Adrenal gland (tissue), 12 donors: Measurements from ENCODE around the gene PLA2R1. TPM values are rescaled to one million over a fixed set of nuclear protein-coding genes. Genes with fewer than 3 reads are reported as not detected.

Experiments used
- DNase-seq, 7 donors: peaks; one replicate each; pipeline ENCODE4 v3.0.0-alpha.2; 2019 to 2020
- H3K27ac ChIP-seq, 5 donors: fragments of 200-600 bp; sonication (generic) in 4 of 5; 1 replicate in 3 of 5; 2 replicates in 2 of 5; pipeline versions ENCODE4 v1.5.1 to v1.8.0; 2016 to 2020; ENCODE audit warnings: mild to moderate bottlenecking in 1 of 5
- H3K27me3 ChIP-seq: fragments of 200-600 bp; 2 replicates; pipeline ENCODE4 v1.8.0; 2021
- H3K36me3 ChIP-seq, 2 donors: fragments of 200-600 bp; replicated peaks in 1 of 2; 1 replicate in 1 of 2; 2 replicates in 1 of 2; pipeline versions ENCODE4 v1.5.1 to v1.8.0; 2018 to 2022
- H3K4me1 ChIP-seq, 2 donors: fragments of 200-600 bp; replicated peaks in 1 of 2; 1 replicate in 1 of 2; 2 replicates in 1 of 2; pipeline versions ENCODE4 v1.5.1 to v1.8.0; 2018 to 2021
- H3K4me3 ChIP-seq, 4 donors: fragments of 200-600 bp; sonication (generic) in 3 of 4; one replicate each; pipeline ENCODE4 v1.5.1; 2016 to 2018
- H3K9me3 ChIP-seq, 3 donors: fragments of 200-600 bp; sonication (generic) in 1 of 3; replicated peaks in 1 of 3; 1 replicate in 2 of 3; 2 replicates in 1 of 3; pipeline versions ENCODE4 v1.5.1 to v1.8.0; 2016 to 2021
- CTCF ChIP-seq, 6 experiments: fragments of 450-650 bp in 4 of 6; fragments of 200-600 bp in 2 of 6; sonication (generic) in 1 of 6; IDR thresholded peaks; 1 replicate in 5 of 6; 2 replicates in 1 of 6; pipeline versions ENCODE4 v1.5.1 to v1.8.0; 2016 to 2021; ENCODE audit warnings: antibody characterized with exemption in 6 of 6, mild to moderate bottlenecking in 2 of 6, moderate library complexity in 1 of 6
- POLR2A ChIP-seq, 2 donors: fragments of 450-650 bp; IDR thresholded peaks; one replicate each; pipeline ENCODE4 v1.6.1; 2017; ENCODE audit warnings: antibody characterized with exemption in 2 of 2, mild to moderate bottlenecking in 2 of 2, moderate library complexity in 1 of 2
- WGBS, 4 donors: extraction: QIAGEN DNeasy Blood & Tissue Kit in 2 of 4; methylation state at CpG; one replicate each; pipeline versions ENCODE4 v1.1.5 to v1.1.7; 2013 to 2017; 5-methylcytosine and 5-hydroxymethylcytosine counted together
- intact Hi-C, 2 donors: fragments of 100-400 bp; cut with DNase I; formaldehyde crosslinking; loops; one replicate each; pipeline versions ENCODE4 v1.14.1 to v1.15.0; 2022 to 2023
- polyA plus RNA-seq, 3 donors: library from polyadenylated mRNA; stranded (reverse); fragments of 200-250 nt in 2 of 3; fragments of 350-450 nt in 1 of 3; fragmentation: Illumina TruSeq in 1 of 3; extraction: RNeasy Lipid Tissue Mini Kit (QIAGEN cat#74804) in 1 of 3; gene quantifications; one replicate each; pipeline ENCODE4 v1.2.3, GENCODE V29; 2013 to 2014
- total RNA-seq, 9 donors: library from RNA; depleted of rRNA in 4 of 9; stranded (reverse); fragments of >200 nt in 4 of 9; fragments of 120-200 nt in 1 of 9; fragmentation: NEBNext Ultra II Directional in 1 of 9; extraction: Animal tissue kit (Norgen Biotek cat#: 25700) in 1 of 9; gene quantifications; one replicate each; pipeline versions ENCODE4 v1.1.0 to v1.2.4, GENCODE V29; 2013 to 2023
- donor health status: healthy with polysubstance abuse.
- donor health status: Bipolar disorder and iron deficiency.
- donor health status: DM: yes; HTN: yes; CAD: no.
- donor health status: DM: no; HTN: no; CAD: no.
- donor health status: DM: no; HTN: no; CAD: no.
- donor health status: DM: yes; HTN: yes; CAD: no.

Gene PLA2R1
- total and polyA plus RNA-seq, 12 donors, result 2.9 to 11.6 (median 7.1) TPM

DNA sequence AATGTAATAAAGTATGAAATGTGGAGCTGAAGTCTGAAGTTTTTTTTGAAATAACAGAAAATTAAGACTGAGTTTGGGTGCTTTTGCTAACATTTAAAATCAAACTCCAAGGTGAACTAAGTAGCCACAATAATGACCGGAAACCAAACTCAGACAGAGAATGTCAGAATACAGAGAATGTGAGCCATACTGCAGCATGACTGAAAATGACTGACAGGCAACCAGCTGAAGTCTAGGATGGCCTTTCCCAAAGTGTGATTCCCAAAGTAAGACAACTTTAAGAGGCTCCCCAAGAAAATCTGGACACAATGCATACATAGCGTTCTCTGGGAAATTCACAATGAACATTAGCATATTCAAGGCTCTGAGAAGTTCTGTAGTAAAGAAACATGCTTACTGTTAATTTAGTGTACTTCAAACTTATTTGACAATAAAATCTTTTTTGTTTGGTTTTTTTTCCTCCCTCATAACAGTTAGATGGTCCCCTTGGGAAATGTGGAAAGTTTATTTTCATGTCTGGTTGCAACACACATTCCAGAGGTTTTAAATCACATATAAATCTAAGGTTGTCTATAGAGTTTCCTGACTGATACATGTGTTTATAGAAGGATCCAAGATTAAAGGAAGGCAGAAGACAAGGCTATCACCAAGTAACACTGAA lies 28.6 kb downstream of the PLA2R1 start:
- no peaks in the 10 kb centered on the region for H3K9me3 ChIP-seq
- no peaks in the 10 kb centered on the region for H3K27me3 ChIP-seq
- no peaks in the 10 kb centered on the region for H3K4me1 ChIP-seq
- WGBS, 4 donors, result 88 to 96% (median 90%) methylated on average over 2 of the region's 2 CpGs
- no peaks in the 10 kb centered on the region for H3K36me3 ChIP-seq
- intact Hi-C loops, result no loop called here
- H3K27ac ChIP-seq, result no peak overlapping the region
- TF ChIP-seq CTCF (IDR thresholded peaks at IDR 0.05) (no peak), POLR2A (IDR thresholded peaks at IDR 0.05) (no peak)
- H3K4me3 ChIP-seq, result no peak overlapping the region
- no peak for DNase-seq

DNA sequence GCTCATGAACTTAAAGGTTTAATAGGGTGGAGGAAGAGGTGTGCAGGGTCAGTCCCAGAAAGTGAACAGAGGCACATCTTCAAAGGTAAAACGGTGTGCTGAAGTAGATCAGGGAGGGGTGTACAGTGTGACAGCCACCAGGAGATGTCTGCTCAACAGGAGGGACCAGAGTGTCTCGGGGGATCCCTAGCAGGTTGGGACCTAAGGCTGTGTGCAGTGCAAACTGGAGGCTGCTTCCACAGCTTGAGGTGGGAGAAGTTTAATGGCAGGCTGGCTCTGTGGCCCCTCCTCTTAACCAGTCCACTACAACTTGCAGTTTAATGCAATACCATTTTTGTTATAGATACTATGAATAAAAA lies 33.2 kb downstream of the PLA2R1 start:
- H3K27ac ChIP-seq, result no peak overlapping the region
- intact Hi-C loops, result no loop called here
- H3K9me3 ChIP-seq, result no peaks in the 10 kb centered on the region
- H3K36me3 ChIP-seq, result no peaks in the 10 kb centered on the region
- no peak for TF ChIP-seq POLR2A (IDR thresholded peaks at IDR 0.05)
- TF ChIP-seq CTCF (IDR thresholded peaks at IDR 0.05), result no peak
- H3K27me3 ChIP-seq, result no peaks in the 10 kb centered on the region
- peaks cover 9 to 11% of the 10 kb centered on the region in 2 donors for H3K4me1 ChIP-seq
- WGBS, 4 donors, result 44 to 95% (median 83%) methylated on average over 2 of the region's 2 CpGs
- DNase-seq, result no peak
- H3K4me3 ChIP-seq, result no peak overlapping the region

DNA sequence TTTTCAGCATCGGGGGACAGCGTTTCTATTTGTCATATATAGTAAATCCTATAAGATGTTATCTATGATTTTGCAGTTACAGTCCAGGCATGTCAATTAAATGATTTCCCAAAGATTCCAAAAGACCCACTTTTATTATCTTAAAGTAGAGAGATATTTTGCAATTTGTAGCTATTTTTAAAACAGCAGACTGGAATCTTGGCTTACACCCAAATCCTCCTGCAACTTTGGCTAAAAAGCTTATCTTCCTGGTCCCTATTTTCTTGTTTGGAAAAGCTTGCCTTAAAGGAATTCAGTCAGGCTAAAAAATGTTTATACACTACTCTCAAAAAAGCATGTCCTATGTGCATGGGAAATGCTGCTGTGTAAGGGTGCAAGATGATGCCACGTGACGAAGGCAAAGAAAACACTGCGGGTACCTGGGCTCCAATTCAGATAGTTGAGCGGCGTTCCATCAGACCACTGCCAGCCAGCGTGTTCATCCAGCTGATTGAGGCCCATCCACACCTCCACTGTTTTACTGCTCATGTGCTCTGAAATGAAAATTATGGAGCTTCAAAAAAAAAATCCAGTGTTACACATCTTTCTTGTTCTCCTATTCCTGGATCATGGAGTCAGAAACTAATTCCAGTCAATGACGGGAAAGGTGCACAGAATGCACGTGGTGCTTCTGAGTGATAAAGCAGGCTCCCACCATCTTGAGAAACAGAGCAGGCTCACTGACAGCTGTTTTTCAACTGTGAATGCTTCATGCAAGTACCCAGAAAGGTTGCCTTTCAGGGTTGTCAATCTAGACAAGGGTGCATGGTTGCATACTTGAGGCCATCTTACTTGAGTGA lies 33.8 kb downstream of the PLA2R1 start:
- Histone ChIP-seq H3K27ac (no peak overlapping the region), H3K9me3 (no peaks in the 10 kb centered on the region), H3K4me1 (peaks cover 9 to 11% of the 10 kb centered on the region in 2 donors), H3K36me3 (no peaks in the 10 kb centered on the region), H3K4me3 (no peak overlapping the region), H3K27me3 (no peaks in the 10 kb centered on the region)
- peak in 2 of 7 donors; percentile 17 for DNase-seq
- WGBS, 4 donors, result 58 to 79% (median 72%) methylated on average over 9 to 10 of the region's 10 CpGs
- intact Hi-C loops, result no loop called here
- TF ChIP-seq POLR2A (IDR thresholded peaks at IDR 0.05), result no peak
- no peak for TF ChIP-seq CTCF (IDR thresholded peaks at IDR 0.05)

GRCh38 chr2:160022162-160022561 lies 40.3 kb downstream of the PLA2R1 start:
- Histone ChIP-seq H3K4me3 (no peak overlapping the region), H3K27ac (no peak overlapping the region), H3K9me3 (peaks cover 0 to 7% (median 0%) of the 10 kb centered on the region in 3 donors), H3K27me3 (no peaks in the 10 kb centered on the region), H3K36me3 (no peaks in the 10 kb centered on the region), H3K4me1 (no peaks in the 10 kb centered on the region)
- DNase-seq, result no peak
- WGBS, 4 donors, result 96 to 100% (median 99%) methylated on average over 1 of the region's 1 CpG
- TF ChIP-seq POLR2A (IDR thresholded peaks at IDR 0.05), result no peak
- peak in 1 of 6 experiments; percentile 28 for TF ChIP-seq CTCF (IDR thresholded peaks at IDR 0.05)
- intact Hi-C loops, result no loop called here
